Skeletal muscle tissue (tissue), 4 donors: ENCODE measurements around the gene CRTC2. TPM values are rescaled to one million over a fixed set of nuclear protein-coding genes. Genes with fewer than 3 reads are reported as not detected.

Source experiments
- H3K27ac ChIP-seq: one replicate; pipeline ENCODE4 v1.7.0; 2013; ENCODE audit warnings: mild to moderate bottlenecking, low read depth, low read length, inconsistent platforms
- H3K27me3 ChIP-seq, 3 donors: one replicate each; pipeline ENCODE4 v1.7.0; 2013; ENCODE audit warnings: low read length in 3 of 3; ENCODE audit not compliant: control insufficient read depth in 3 of 3, insufficient read depth in 3 of 3
- H3K36me3 ChIP-seq, 3 donors: one replicate each; pipeline ENCODE4 v1.7.0; 2013; ENCODE audit warnings: low read length in 3 of 3; ENCODE audit not compliant: control insufficient read depth in 3 of 3, insufficient read depth in 3 of 3
- H3K4me1 ChIP-seq, 3 donors: one replicate each; pipeline ENCODE4 v1.7.0; 2013; ENCODE audit warnings: low read length in 3 of 3, mild to moderate bottlenecking in 3 of 3; ENCODE audit not compliant: control insufficient read depth in 3 of 3, insufficient read depth in 3 of 3
- H3K4me3 ChIP-seq, 3 donors: one replicate each; pipeline ENCODE4 v1.7.0; 2013; ENCODE audit warnings: low read length in 3 of 3
- H3K9ac ChIP-seq, 3 donors: one replicate each; pipeline ENCODE4 v1.7.0; 2013; ENCODE audit warnings: low read length in 3 of 3, mild to moderate bottlenecking in 3 of 3, moderate library complexity in 2 of 3, low read depth in 1 of 3
- H3K9me3 ChIP-seq, 3 donors: one replicate each; pipeline ENCODE4 v1.7.0; 2013; ENCODE audit warnings: low read length in 3 of 3; ENCODE audit not compliant: control insufficient read depth in 3 of 3
- total RNA-seq: library from RNA; depleted of rRNA; stranded (reverse); fragments of >200 nt; gene quantifications from one replicate; pipeline ENCODE4 v1.2.3, GENCODE V29; 2014
- donor health status: Osteomylitis.

Gene CRTC2
- total RNA-seq, 1 donor from 2014 or later: 3.1 TPM

- H3K9ac ChIP-seq: no peak overlapping the region
- no peaks in the 10 kb centered on the region for H3K27me3 ChIP-seq
- H3K4me3 ChIP-seq: no peak overlapping the region
- no peak overlapping the region for H3K27ac ChIP-seq
- peaks cover 31 to 52% (median 46%) of the 10 kb centered on the region in 3 donors for H3K4me1 ChIP-seq
- H3K9me3 ChIP-seq: no peaks in the 10 kb centered on the region
- peaks cover 32 to 45% (median 34%) of the 10 kb centered on the region in 3 donors for H3K36me3 ChIP-seq
These were observed 4.5 kb downstream of the CRTC2 start for GRCh38 chr1:153953859-153954365.

- Histone ChIP-seq H3K36me3 (peaks cover 46 to 61% (median 46%) of the 10 kb centered on the region in 3 donors), H3K27ac (no peak overlapping the region), H3K9ac (no peak overlapping the region), H3K4me3 (no peak overlapping the region), H3K9me3 (no peaks in the 10 kb centered on the region), H3K27me3 (no peaks in the 10 kb centered on the region), H3K4me1 (peaks cover 24 to 42% (median 39%) of the 10 kb centered on the region in 3 donors)
These were observed 6.6 kb downstream of the CRTC2 start for GRCh38 chr1:153951801-153952200.

DNA sequence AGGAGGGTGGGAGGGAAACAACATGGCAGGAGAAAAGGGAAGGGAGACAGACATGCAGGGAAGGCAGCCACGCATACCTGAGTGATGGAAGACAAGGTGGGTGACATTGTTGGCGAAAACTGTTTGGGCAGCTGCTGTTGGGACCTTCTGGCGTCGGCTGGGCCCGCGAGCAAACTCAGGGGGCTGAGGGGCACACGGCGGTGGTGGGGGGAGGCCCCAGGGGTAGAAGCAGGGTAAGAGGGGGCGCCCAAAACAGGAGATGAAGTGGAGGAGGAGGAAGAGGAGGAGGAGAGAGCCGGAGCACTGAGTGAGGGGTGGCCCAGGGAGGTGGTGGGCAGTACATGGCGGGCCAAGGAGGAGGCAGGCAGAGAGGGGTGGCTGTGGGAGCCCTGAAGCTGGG, 7.2 kb downstream of the CRTC2 start:
- no peak overlapping the region for H3K27ac ChIP-seq
- H3K27me3 ChIP-seq: no peaks in the 10 kb centered on the region
- peaks cover 20 to 38% (median 34%) of the 10 kb centered on the region in 3 donors for H3K4me1 ChIP-seq
- H3K4me3 ChIP-seq: no peak overlapping the region
- no peaks in the 10 kb centered on the region for H3K9me3 ChIP-seq
- peaks cover 46 to 61% (median 46%) of the 10 kb centered on the region in 3 donors for H3K36me3 ChIP-seq
- H3K9ac ChIP-seq: no peak overlapping the region

DNA sequence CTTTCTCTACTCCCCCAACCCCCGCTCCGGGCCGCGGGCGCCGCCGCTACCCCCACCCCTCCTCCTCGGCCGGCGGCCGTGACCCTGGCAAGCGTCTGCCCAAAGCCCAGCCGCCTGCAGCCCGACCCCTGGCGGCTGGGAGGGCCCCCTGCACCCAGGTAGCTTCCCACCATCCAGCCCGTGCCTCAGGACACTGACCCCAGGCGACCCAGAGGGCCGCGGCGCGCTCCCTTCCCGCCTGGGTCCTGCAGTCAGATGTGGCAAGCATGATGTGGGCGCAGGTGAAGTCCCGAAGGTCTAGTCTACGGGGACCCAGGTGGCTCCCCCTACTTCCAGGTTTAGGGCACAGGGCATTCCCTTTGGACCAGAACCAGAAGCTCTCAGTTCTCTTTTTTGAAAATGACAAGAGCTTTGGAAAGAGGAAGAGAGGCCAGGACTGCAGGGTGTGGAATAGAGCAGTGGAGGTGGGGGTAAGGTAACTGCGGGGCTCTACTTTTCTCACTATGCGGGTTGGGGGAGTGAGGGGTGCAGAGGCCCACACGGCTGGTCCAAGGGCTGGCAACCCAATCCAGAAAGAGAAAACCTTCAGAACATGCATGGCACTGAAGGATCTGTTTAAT, 11.7 kb downstream of the CRTC2 start, which contains the start of gene DENND4B:
DENND4B (minus strand) TSS at position 97 of the 620 bp plus-strand sequence. CDS start 2,344 bp downstream, outside the sequence.
- no peaks in the 10 kb centered on the region for H3K9me3 ChIP-seq
- H3K36me3 ChIP-seq: peaks cover 48 to 54% (median 52%) of the 10 kb centered on the region in 3 donors
- peak within 1 kb of the TSS; percentile 84 to 91 (median 87) for H3K4me3 ChIP-seq
- H3K27me3 ChIP-seq: no peaks in the 10 kb centered on the region
- peak within 1 kb of the TSS; percentile 97 for H3K27ac ChIP-seq
- H3K9ac ChIP-seq: peak within 1 kb of the TSS; percentile 93 to 96 (median 95)
- H3K4me1 ChIP-seq: peaks cover 27 to 44% (median 36%) of the 10 kb centered on the region in 3 donors

- peak overlapping the region; percentile 84 to 91 (median 87) for H3K4me3 ChIP-seq
- no peaks in the 10 kb centered on the region for H3K9me3 ChIP-seq
- H3K27me3 ChIP-seq: no peaks in the 10 kb centered on the region
- H3K27ac ChIP-seq: peak overlapping the region; percentile 97
- peak overlapping the region; percentile 93 to 96 (median 95) for H3K9ac ChIP-seq
- H3K36me3 ChIP-seq: peaks cover 47 to 51% (median 49%) of the 10 kb centered on the region in 3 donors
- H3K4me1 ChIP-seq: peaks cover 27 to 44% (median 36%) of the 10 kb centered on the region in 3 donors
These were observed 12.4 kb downstream of the CRTC2 start for GRCh38 chr1:153945795-153946621.

DNA sequence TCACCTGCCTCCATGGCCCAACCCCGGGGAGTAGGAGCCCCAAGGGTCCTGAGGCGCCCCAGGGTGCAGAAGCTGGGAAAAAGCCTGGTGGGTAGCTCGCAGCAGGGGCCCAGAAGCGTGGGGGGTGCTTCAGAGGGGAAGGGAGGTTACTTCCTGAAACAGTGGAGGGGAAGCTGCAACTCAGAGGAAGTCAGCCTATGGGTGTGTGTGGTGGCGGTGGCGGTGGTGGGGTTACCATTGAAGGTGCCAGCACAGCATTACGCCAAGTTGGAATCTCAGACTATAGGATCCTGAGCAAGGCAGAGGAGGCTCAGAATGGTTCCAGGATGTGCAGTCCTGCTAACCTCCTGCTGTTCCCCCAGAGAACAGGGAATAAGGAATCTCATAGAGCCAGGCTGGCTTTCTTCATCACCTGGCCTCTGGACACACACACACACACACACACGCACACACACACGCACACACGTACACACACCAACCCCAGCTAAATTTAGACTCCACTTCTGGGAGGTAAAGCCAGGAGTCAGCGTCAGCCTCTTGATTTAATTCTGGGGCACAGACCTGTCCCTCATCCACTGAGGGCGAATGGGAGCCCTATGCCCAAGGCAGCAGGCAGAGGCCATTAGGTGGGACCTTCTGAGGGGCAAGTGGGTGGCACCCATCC, 13.1 kb downstream of the CRTC2 start:
- no peaks in the 10 kb centered on the region for H3K27me3 ChIP-seq
- H3K36me3 ChIP-seq: peaks cover 47 to 51% (median 49%) of the 10 kb centered on the region in 3 donors
- H3K27ac ChIP-seq: peak overlapping the region; percentile 97
- H3K9ac ChIP-seq: peak overlapping the region; percentile 93 to 96 (median 95)
- H3K9me3 ChIP-seq: no peaks in the 10 kb centered on the region
- H3K4me1 ChIP-seq: peaks cover 27 to 44% (median 36%) of the 10 kb centered on the region in 3 donors
- peak overlapping the region; percentile 84 to 91 (median 87) for H3K4me3 ChIP-seq

DNA sequence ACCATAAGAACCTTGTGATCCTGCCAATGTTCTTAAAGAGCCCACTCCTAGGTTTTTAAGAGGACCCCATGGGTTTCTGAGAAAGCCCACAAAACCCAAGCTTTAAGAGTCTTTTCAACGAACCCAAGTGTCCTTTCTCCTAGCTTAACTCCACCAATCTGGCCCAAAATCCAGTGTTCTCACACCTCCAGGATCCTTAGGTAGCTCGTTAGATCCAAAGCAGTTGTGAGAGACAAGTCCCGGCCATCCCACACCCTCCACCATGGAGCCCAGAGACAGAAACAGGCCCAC, 13.6 kb downstream of the CRTC2 start:
- Histone ChIP-seq H3K4me3 (peak overlapping the region; percentile 84 to 91 (median 87)), H3K27ac (peak overlapping the region; percentile 97), H3K27me3 (no peaks in the 10 kb centered on the region), H3K9ac (peak overlapping the region; percentile 93 to 96 (median 95)), H3K4me1 (peaks cover 27 to 44% (median 36%) of the 10 kb centered on the region in 3 donors), H3K9me3 (no peaks in the 10 kb centered on the region), H3K36me3 (peaks cover 48 to 52% (median 50%) of the 10 kb centered on the region in 3 donors)

GRCh38 chr1:153944005-153944826, 14.2 kb downstream of the CRTC2 start:
- peak overlapping the region; percentile 93 to 96 (median 95) for H3K9ac ChIP-seq
- H3K36me3 ChIP-seq: peaks cover 48 to 56% (median 56%) of the 10 kb centered on the region in 3 donors
- H3K4me1 ChIP-seq: peaks cover 27 to 44% (median 36%) of the 10 kb centered on the region in 3 donors
- H3K27ac ChIP-seq: peak overlapping the region; percentile 97
- H3K4me3 ChIP-seq: peak overlapping the region; percentile 84 to 91 (median 87)
- no peaks in the 10 kb centered on the region for H3K27me3 ChIP-seq
- H3K9me3 ChIP-seq: no peaks in the 10 kb centered on the region
